ENCODE measurements around the gene SLC9B2. TPM values are rescaled to one million over a fixed set of nuclear protein-coding genes. Genes with fewer than 3 reads are reported as not detected.

SLC9B2 gene
- polyA plus RNA-seq, 2 donors: 1.8 to 6.5 TPM

GRCh38 chr4:103054030-103054429 is 22.5 kb downstream of the SLC9B2 start:
- Histone ChIP-seq H3K27me3 (ENCODE audit: control insufficient read depth in 1 of 2, insufficient read depth in 2 of 2, low read length in 2 of 2) (no peaks in the 10 kb centered on the region), H3K4me1 (ENCODE audit: control insufficient read depth in 2 of 2, insufficient read depth in 2 of 2, low read length in 1 of 2) (no peaks in the 10 kb centered on the region), H3K9me3 (ENCODE audit: control insufficient read depth in 2 of 2, insufficient read depth in 1 of 2, low read depth in 1 of 2, low read length in 1 of 2) (peaks cover 0 to 2% of the 10 kb centered on the region in 2 donors), H3K27ac (ENCODE audit: low read depth in 2 of 2, low read length in 1 of 2) (no peak overlapping the region), H3K4me3 (ENCODE audit: low read depth in 1 of 2, low read length in 2 of 2) (no peak overlapping the region), H3K36me3 (ENCODE audit: control insufficient read depth in 2 of 2, insufficient read depth in 2 of 2, low read length in 1 of 2) (no peaks in the 10 kb centered on the region)
- 92 to 95% methylated on average over 3 of the region's 3 CpGs for WGBS, 2 donors

GRCh38 chr4:103052779-103053178 is 23.8 kb downstream of the SLC9B2 start:
- no peak overlapping the region for H3K4me3 ChIP-seq (ENCODE audit: low read depth in 1 of 2, low read length in 2 of 2)
- H3K27ac ChIP-seq (ENCODE audit: low read depth in 2 of 2, low read length in 1 of 2): no peak overlapping the region
- no peaks in the 10 kb centered on the region for H3K4me1 ChIP-seq (ENCODE audit: control insufficient read depth in 2 of 2, insufficient read depth in 2 of 2, low read length in 1 of 2)
- no peaks in the 10 kb centered on the region for H3K36me3 ChIP-seq (ENCODE audit: control insufficient read depth in 2 of 2, insufficient read depth in 2 of 2, low read length in 1 of 2)
- peaks cover 0 to 2% of the 10 kb centered on the region in 2 donors for H3K9me3 ChIP-seq (ENCODE audit: control insufficient read depth in 2 of 2, insufficient read depth in 1 of 2, low read depth in 1 of 2, low read length in 1 of 2)
- H3K27me3 ChIP-seq (ENCODE audit: control insufficient read depth in 1 of 2, insufficient read depth in 2 of 2, low read length in 2 of 2): no peaks in the 10 kb centered on the region
- WGBS, 2 donors: 83 to 91% methylated on average over 3 of the region's 3 CpGs

- 94 to 96% methylated on average over 3 of the region's 3 CpGs for WGBS, 2 donors
- no peaks in the 10 kb centered on the region for H3K36me3 ChIP-seq (ENCODE audit: control insufficient read depth in 2 of 2, insufficient read depth in 2 of 2, low read length in 1 of 2)
- H3K4me3 ChIP-seq (ENCODE audit: low read depth in 1 of 2, low read length in 2 of 2): no peak overlapping the region
- no peaks in the 10 kb centered on the region for H3K4me1 ChIP-seq (ENCODE audit: control insufficient read depth in 2 of 2, insufficient read depth in 2 of 2, low read length in 1 of 2)
- H3K27ac ChIP-seq (ENCODE audit: low read depth in 2 of 2, low read length in 1 of 2): no peak overlapping the region
- peaks cover 0 to under 1% of the 10 kb centered on the region in 2 donors for H3K9me3 ChIP-seq (ENCODE audit: control insufficient read depth in 2 of 2, insufficient read depth in 1 of 2, low read depth in 1 of 2, low read length in 1 of 2)
- no peaks in the 10 kb centered on the region for H3K27me3 ChIP-seq (ENCODE audit: control insufficient read depth in 1 of 2, insufficient read depth in 2 of 2, low read length in 2 of 2)
Measured at GRCh38 chr4:103052145-103052544, 24.4 kb downstream of the SLC9B2 start.

GRCh38 chr4:103050736-103051436 is 25.7 kb downstream of the SLC9B2 start:
- no peaks in the 10 kb centered on the region for H3K9me3 ChIP-seq (ENCODE audit: control insufficient read depth in 2 of 2, insufficient read depth in 1 of 2, low read depth in 1 of 2, low read length in 1 of 2)
- 42 to 48% methylated on average over 2 of the region's 2 CpGs for WGBS, 2 donors
- no peaks in the 10 kb centered on the region for H3K27me3 ChIP-seq (ENCODE audit: control insufficient read depth in 1 of 2, insufficient read depth in 2 of 2, low read length in 2 of 2)
- H3K36me3 ChIP-seq (ENCODE audit: control insufficient read depth in 2 of 2, insufficient read depth in 2 of 2, low read length in 1 of 2): no peaks in the 10 kb centered on the region
- H3K4me1 ChIP-seq (ENCODE audit: control insufficient read depth in 2 of 2, insufficient read depth in 2 of 2, low read length in 1 of 2): no peaks in the 10 kb centered on the region
- H3K27ac ChIP-seq (ENCODE audit: low read depth in 2 of 2, low read length in 1 of 2): no peak overlapping the region
- H3K4me3 ChIP-seq (ENCODE audit: low read depth in 1 of 2, low read length in 2 of 2): no peak overlapping the region

DNA sequence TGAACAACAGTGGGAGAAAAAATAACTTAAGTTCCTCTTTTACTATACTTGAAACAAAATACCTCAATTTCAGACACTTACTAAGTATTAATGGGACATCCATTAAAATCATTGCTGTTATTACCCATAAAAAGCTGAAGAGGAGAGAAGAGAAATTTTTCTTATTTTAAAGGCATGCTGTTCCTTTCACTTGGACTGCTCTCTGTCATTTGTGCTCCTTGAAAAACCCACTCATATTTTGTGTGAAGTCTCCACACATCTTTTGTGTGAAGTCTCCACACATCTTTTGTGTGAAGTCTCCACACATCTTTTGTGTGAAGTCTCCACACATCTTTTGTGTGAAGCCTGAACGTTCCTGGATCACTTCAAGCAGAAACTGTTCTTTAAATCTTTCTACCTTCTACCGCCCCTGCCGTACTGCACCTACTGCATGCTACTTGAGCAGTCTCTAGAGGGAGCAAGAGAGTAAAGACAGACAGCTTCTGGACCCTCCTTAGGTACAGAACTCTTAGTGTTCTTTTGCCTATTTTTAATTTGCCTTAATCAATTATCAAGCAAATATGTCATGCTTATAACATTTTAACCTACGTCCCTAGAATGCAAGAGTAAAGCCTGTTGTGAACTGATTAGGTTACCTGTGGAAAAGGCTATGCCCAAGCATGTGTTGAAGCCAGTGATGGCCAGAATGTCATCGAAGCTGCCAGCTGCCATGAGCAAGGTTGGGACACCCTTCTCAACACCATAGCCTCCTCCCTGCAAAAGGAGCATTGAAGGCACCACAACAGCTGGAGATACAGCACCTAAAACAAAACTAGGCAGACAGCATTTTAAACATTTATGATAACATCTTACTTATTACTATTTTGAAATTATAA is 29.9 kb downstream of the SLC9B2 start:
- 52 to 53% methylated on average over 5 of the region's 5 CpGs for WGBS, 2 donors
- Histone ChIP-seq H3K4me1 (ENCODE audit: control insufficient read depth in 2 of 2, insufficient read depth in 2 of 2, low read length in 1 of 2) (no peaks in the 10 kb centered on the region), H3K27me3 (ENCODE audit: control insufficient read depth in 1 of 2, insufficient read depth in 2 of 2, low read length in 2 of 2) (no peaks in the 10 kb centered on the region), H3K4me3 (ENCODE audit: low read depth in 1 of 2, low read length in 2 of 2) (no peak overlapping the region), H3K27ac (ENCODE audit: low read depth in 2 of 2, low read length in 1 of 2) (no peak overlapping the region), H3K9me3 (ENCODE audit: control insufficient read depth in 2 of 2, insufficient read depth in 1 of 2, low read depth in 1 of 2, low read length in 1 of 2) (no peaks in the 10 kb centered on the region), H3K36me3 (ENCODE audit: control insufficient read depth in 2 of 2, insufficient read depth in 2 of 2, low read length in 1 of 2) (no peaks in the 10 kb centered on the region)

DNA sequence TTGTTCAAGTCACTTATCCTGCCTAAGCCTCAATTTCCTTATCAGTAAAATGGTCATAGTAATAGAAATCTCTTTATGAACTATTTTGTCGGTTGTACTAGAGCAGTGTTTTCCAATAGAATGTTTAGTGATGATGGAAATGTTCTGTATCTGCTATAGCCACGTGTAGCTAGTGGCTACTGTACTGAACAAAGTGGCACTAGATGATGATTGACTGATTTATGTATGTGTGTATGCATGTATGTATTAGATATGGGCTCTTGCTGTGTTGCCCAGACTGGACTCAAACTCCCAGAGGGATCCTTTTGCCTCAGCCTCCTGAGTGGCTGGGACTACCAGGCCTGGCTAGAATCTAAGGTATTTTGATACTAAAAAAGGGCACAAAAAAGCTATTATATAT is 32.4 kb downstream of the SLC9B2 start:
- 87% methylated on average over 2 of the region's 2 CpGs for WGBS, 2 donors
- Histone ChIP-seq H3K27ac (ENCODE audit: low read depth in 2 of 2, low read length in 1 of 2) (no peak overlapping the region), H3K9me3 (ENCODE audit: control insufficient read depth in 2 of 2, insufficient read depth in 1 of 2, low read depth in 1 of 2, low read length in 1 of 2) (no peaks in the 10 kb centered on the region), H3K27me3 (ENCODE audit: control insufficient read depth in 1 of 2, insufficient read depth in 2 of 2, low read length in 2 of 2) (no peaks in the 10 kb centered on the region), H3K36me3 (ENCODE audit: control insufficient read depth in 2 of 2, insufficient read depth in 2 of 2, low read length in 1 of 2) (no peaks in the 10 kb centered on the region), H3K4me1 (ENCODE audit: control insufficient read depth in 2 of 2, insufficient read depth in 2 of 2, low read length in 1 of 2) (no peaks in the 10 kb centered on the region), H3K4me3 (ENCODE audit: low read depth in 1 of 2, low read length in 2 of 2) (no peak overlapping the region)

GRCh38 chr4:103036169-103036568 is 40.4 kb downstream of the SLC9B2 start:
- H3K4me1 ChIP-seq (ENCODE audit: control insufficient read depth in 2 of 2, insufficient read depth in 2 of 2, low read length in 1 of 2): no peaks in the 10 kb centered on the region
- no peaks in the 10 kb centered on the region for H3K36me3 ChIP-seq (ENCODE audit: control insufficient read depth in 2 of 2, insufficient read depth in 2 of 2, low read length in 1 of 2)
- WGBS, 2 donors: 98% methylated on average over 2 of the region's 2 CpGs
- H3K27me3 ChIP-seq (ENCODE audit: control insufficient read depth in 1 of 2, insufficient read depth in 2 of 2, low read length in 2 of 2): no peaks in the 10 kb centered on the region
- H3K27ac ChIP-seq (ENCODE audit: low read depth in 2 of 2, low read length in 1 of 2): no peak overlapping the region
- no peak overlapping the region for H3K4me3 ChIP-seq (ENCODE audit: low read depth in 1 of 2, low read length in 2 of 2)
- no peaks in the 10 kb centered on the region for H3K9me3 ChIP-seq (ENCODE audit: control insufficient read depth in 2 of 2, insufficient read depth in 1 of 2, low read depth in 1 of 2, low read length in 1 of 2)

DNA sequence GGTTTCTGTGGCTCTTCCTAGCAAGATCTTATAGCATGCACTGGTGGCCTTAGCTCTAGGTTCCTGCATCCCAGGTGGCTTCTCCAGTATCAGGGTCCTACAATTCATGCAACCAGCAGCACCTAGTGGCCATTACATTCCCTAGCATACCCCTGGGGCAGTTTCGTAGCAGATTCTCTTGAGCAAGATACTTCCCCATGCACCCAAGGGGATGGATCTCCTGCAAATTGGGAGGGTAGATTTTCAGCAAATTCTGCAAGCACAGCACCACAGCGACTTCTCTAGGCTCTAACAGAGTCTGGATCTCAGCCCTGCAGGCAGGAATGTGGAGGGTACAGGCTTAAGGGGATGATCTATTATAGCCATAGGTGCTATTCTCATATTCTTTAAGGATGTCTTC is 44.0 kb downstream of the SLC9B2 start:
- no peaks in the 10 kb centered on the region for H3K27me3 ChIP-seq (ENCODE audit: control insufficient read depth in 1 of 2, insufficient read depth in 2 of 2, low read length in 2 of 2)
- no peaks in the 10 kb centered on the region for H3K9me3 ChIP-seq (ENCODE audit: control insufficient read depth in 2 of 2, insufficient read depth in 1 of 2, low read depth in 1 of 2, low read length in 1 of 2)
- H3K36me3 ChIP-seq (ENCODE audit: control insufficient read depth in 2 of 2, insufficient read depth in 2 of 2, low read length in 1 of 2): no peaks in the 10 kb centered on the region
- no peaks in the 10 kb centered on the region for H3K4me1 ChIP-seq (ENCODE audit: control insufficient read depth in 2 of 2, insufficient read depth in 2 of 2, low read length in 1 of 2)
- 71 to 75% methylated on average over 2 of the region's 2 CpGs for WGBS, 2 donors
- H3K27ac ChIP-seq (ENCODE audit: low read depth in 2 of 2, low read length in 1 of 2): no peak overlapping the region
- H3K4me3 ChIP-seq (ENCODE audit: low read depth in 1 of 2, low read length in 2 of 2): no peak overlapping the region

DNA sequence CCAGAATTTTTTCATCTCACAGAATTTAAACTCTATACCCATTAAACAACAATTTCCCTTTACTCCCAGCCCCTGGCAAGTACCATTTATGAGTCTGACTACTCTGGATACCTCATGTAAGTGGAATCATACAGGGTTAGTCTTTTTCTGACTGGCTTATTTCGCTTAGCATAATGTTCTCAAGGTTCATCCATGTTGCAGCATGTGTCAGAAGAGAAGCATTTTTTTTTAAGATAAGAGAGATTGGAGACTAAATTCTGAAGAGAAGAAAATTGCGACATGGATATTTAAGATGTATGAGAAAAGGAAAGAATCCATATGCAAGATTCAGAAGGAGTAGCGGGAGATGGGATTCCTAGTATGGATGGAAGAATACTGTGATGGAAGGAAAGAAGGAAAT is 45.8 kb downstream of the SLC9B2 start:
- Histone ChIP-seq H3K27me3 (ENCODE audit: control insufficient read depth in 1 of 2, insufficient read depth in 2 of 2, low read length in 2 of 2) (no peaks in the 10 kb centered on the region), H3K27ac (ENCODE audit: low read depth in 2 of 2, low read length in 1 of 2) (no peak overlapping the region), H3K36me3 (ENCODE audit: control insufficient read depth in 2 of 2, insufficient read depth in 2 of 2, low read length in 1 of 2) (no peaks in the 10 kb centered on the region), H3K4me3 (ENCODE audit: low read depth in 1 of 2, low read length in 2 of 2) (no peak overlapping the region), H3K9me3 (ENCODE audit: control insufficient read depth in 2 of 2, insufficient read depth in 1 of 2, low read depth in 1 of 2, low read length in 1 of 2) (no peaks in the 10 kb centered on the region), H3K4me1 (ENCODE audit: control insufficient read depth in 2 of 2, insufficient read depth in 2 of 2, low read length in 1 of 2) (no peaks in the 10 kb centered on the region)
- WGBS, 2 donors: 92 to 96% methylated on average over 3 of the region's 3 CpGs

Measured in esophagus (tissue), 2 donors.